Measurements from ENCODE around the gene AK5. TPM values are rescaled to one million over a fixed set of nuclear protein-coding genes. Genes with fewer than 3 reads are reported as not detected.

Gene AK5
- total RNA-seq, 1 experiment from 2014 or later, result 3.8 TPM

DNA sequence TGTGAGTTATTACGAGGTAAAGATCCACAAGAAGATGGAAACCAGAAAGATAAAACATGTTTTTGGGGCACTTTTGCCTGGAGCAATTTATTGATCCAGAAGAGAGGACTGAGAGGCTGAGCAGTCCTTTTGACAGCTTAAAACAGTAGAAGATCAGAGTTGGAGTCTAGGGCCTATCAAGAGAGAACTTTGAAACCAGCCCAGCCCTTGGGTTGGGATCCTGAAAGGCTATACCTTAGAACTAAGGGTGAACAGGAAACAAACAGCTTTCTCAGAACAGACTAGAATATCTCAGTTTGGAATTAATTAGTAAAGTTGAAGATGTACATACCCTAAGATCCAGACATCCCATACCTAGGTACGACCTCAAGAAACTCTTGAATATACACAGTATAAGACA is 311.1 kb downstream of the AK5 start:
- Histone ChIP-seq H3K4me2 (ENCODE audit: low read length) (no peak overlapping the region), H3K4me1 (ENCODE audit: insufficient read depth, low read length) (peaks cover 11% of the 10 kb centered on the region; the same call in 1 of the 2 replicates), H3K79me2 (ENCODE audit: low read length) (0 out of 2 replicates have a peak, but pooled peaks cover 4% of the 10 kb centered on the region), H3K27ac (ENCODE audit: low read length) (no peak overlapping the region), H3K36me3 (ENCODE audit: low read depth, low read length) (peaks cover 15% of the 10 kb centered on the region), H2AFZ (ENCODE audit: low read length) (no peak overlapping the region), H3K9me3 (ENCODE audit: low read length) (no peaks in the 10 kb centered on the region), H3K9ac (ENCODE audit: low read length) (no peak overlapping the region), H3F3A (ENCODE audit: low read length, unreplicated experiment) (no peaks in the 10 kb centered on the region), H3K9me2 (replicated peaks; ENCODE audit: low read length) (no peaks in the 10 kb centered on the region), H3K4me3 (ENCODE audit: low read length) (no peak overlapping the region), H3K27me3 (ENCODE audit: low read length) (no peaks in the 10 kb centered on the region), H4K20me1 (ENCODE audit: low read length) (no peaks in the 10 kb centered on the region)
- TF ChIP-seq, protein P1, sequence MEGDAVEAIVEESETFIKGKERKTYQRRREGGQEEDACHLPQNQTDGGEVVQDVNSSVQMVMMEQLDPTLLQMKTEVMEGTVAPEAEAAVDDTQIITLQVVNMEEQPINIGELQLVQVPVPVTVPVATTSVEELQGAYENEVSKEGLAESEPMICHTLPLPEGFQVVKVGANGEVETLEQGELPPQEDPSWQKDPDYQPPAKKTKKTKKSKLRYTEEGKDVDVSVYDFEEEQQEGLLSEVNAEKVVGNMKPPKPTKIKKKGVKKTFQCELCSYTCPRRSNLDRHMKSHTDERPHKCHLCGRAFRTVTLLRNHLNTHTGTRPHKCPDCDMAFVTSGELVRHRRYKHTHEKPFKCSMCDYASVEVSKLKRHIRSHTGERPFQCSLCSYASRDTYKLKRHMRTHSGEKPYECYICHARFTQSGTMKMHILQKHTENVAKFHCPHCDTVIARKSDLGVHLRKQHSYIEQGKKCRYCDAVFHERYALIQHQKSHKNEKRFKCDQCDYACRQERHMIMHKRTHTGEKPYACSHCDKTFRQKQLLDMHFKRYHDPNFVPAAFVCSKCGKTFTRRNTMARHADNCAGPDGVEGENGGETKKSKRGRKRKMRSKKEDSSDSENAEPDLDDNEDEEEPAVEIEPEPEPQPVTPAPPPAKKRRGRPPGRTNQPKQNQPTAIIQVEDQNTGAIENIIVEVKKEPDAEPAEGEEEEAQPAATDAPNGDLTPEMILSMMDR (conservative IDR thresholded peaks at IDR 0.05; ENCODE audit: low read depth, low read length), result no peak
- TF ChIP-seq EZH2 (IDR thresholded peaks at IDR 0.05; ENCODE audit: low read length, unreplicated experiment) (no peak), EZH2phosphoT487 (IDR thresholded peaks at IDR 0.05; ENCODE audit: borderline replicate concordance, low read length) (no peak)
- DNase-seq, result no peak
- CTCF ChIA-PET, result no interaction called here
- ATAC-seq, result no peak
- POLR2A ChIA-PET (ENCODE audit: unreplicated experiment), result no interaction called here
- intact Hi-C loops (cut with micrococcal nuclease), result loop anchor here (2.0 kb wide), 1 partner anchor 20 kb away; no protein-coding TSS in a partner anchor
- no TSS peak for BruUV-seq (replicated peaks)

DNA sequence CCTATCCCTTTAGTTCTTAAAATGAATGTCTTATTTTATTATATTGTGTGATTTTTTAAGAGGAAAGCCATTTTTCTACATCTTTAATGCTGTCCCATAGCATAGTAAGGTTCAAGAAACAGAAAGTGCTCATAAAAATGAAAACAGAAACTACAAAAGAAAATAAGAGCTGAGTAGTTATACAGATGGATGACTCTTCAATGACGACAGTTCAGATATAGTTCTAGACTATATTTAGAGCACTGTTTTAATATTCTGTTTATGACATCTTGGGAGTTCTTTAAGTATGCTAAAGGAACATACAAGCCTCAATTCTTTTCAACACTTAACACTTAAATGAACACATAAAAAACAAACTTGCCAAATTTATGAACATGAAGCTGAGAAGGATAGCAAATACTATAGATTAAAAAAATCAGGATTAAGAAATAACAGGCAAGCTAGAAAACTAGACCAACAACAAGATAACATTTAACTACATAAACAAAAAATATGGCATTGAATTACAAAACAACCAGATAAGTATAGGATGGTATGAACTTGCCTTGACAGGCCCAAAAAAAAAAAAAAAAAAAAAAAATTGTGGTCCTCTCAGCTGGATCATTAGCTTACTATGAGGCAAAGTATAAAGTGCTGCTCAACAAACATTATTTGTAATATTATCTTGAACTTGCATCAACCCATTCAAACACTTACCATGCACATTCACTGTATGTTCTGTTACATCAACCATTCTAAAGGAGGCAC is 312.7 kb downstream of the AK5 start:
- intact Hi-C loops (cut with micrococcal nuclease), result no loop called here
- CTCF ChIA-PET, result no interaction called here

More for the DNA sequence above, 312.7 kb downstream of the AK5 start:
- Histone ChIP-seq H3K79me2 (ENCODE audit: low read length) (0 out of 2 replicates have a peak, but pooled peaks cover 4% of the 10 kb centered on the region), H3K9ac (ENCODE audit: low read length) (no peak overlapping the region), H3F3A (ENCODE audit: low read length, unreplicated experiment) (no peaks in the 10 kb centered on the region), H3K9me2 (replicated peaks; ENCODE audit: low read length) (no peaks in the 10 kb centered on the region), H3K9me3 (ENCODE audit: low read length) (no peaks in the 10 kb centered on the region), H2AFZ (ENCODE audit: low read length) (no peak overlapping the region), H3K36me3 (ENCODE audit: low read depth, low read length) (peaks cover 15% of the 10 kb centered on the region), H3K27ac (ENCODE audit: low read length) (no peak overlapping the region), H3K4me2 (ENCODE audit: low read length) (no peak overlapping the region), H3K27me3 (ENCODE audit: low read length) (no peaks in the 10 kb centered on the region), H3K4me1 (ENCODE audit: insufficient read depth, low read length) (peaks cover 11% of the 10 kb centered on the region; the same call in 1 of the 2 replicates), H4K20me1 (ENCODE audit: low read length) (no peaks in the 10 kb centered on the region), H3K4me3 (ENCODE audit: low read length) (no peak overlapping the region)
- ATAC-seq (no peak), DNase-seq (no peak)
- TF ChIP-seq, protein P1 (conservative IDR thresholded peaks at IDR 0.05; ENCODE audit: low read depth, low read length), result no peak
- no peak for TF ChIP-seq EZH2phosphoT487 (IDR thresholded peaks at IDR 0.05; ENCODE audit: borderline replicate concordance, low read length)
- TF ChIP-seq EZH2 (IDR thresholded peaks at IDR 0.05; ENCODE audit: low read length, unreplicated experiment), result no peak
- POLR2A ChIA-PET (ENCODE audit: unreplicated experiment), result no interaction called here
- BruUV-seq (replicated peaks), result no TSS peak
